ENCODE results near the gene GOLGA8A.
"Not testable (repeated sequence)": the region's sequence is repeated elsewhere in the genome, so short reads cannot be mapped to it uniquely, and the experiment has no call there.

The GOLGA8A gene

GRCh38 chr15:34389594-34390086 is 48.0 kb downstream of the GOLGA8A start:
- not testable (repeated sequence) for DNase-seq (ENCODE audit: low read depth); H3K4me3 ChIP-seq (ENCODE audit: low read depth, low read length)
